HCT116 (cell line): Measurements from ENCODE around the gene NFKBIL1. TPM values are rescaled to one million over a fixed set of nuclear protein-coding genes. Genes with fewer than 3 reads are reported as not detected.
A peak's percentile ranks its signal among the peaks of the same experiment; 100 is the strongest.

Source experiments
- ATAC-seq: fragments of 200-7000 bp; cut with Tn5 transposase; 2 replicates; pipeline ENCODE4 v1.9.1; 2020; ENCODE audit warnings: mild to moderate bottlenecking, moderate library complexity
- BruUV-seq: library from RNA; stranded (reverse); fragments of 400-500 nt; replicated peaks from 2 replicates; lab custom pipeline; 2021; lab: Mats Ljungman, UMichigan
- CTCF ChIA-PET: fragments of 300-600 bp; sonication (Branson Sonifier 250); formaldehyde crosslinking; loops from one replicate; lab custom pipeline; 2021; ENCODE audit warnings: antibody characterized with exemption; lab: Charles Lee
- POLR2A ChIA-PET: fragments of 300-600, 350-600 bp; sonication (Branson Sonifier 250); formaldehyde crosslinking; loops from one replicate; lab custom pipeline; 2021; ENCODE audit warnings: antibody characterized with exemption; lab: Charles Lee
- RAD21 ChIA-PET, 2 experiments: fragments of 300-600 bp; sonication (Branson Sonifier 250); formaldehyde crosslinking; loops; one replicate each; lab custom pipeline; 2023; ENCODE audit warnings: low total read pairs in 2 of 2; ENCODE audit not compliant: uncharacterized antibody in 2 of 2, unreplicated experiment in 2 of 2, low non-redundant PET in 1 of 2; lab: Charles Lee
- DNase-seq: peaks from one replicate; pipeline ENCODE4 v3.0.0-alpha.2; 2010; ENCODE audit warnings: low read depth, low spot score
- H2AFZ ChIP-seq: fragments of 200-600 bp; shearing (Covaris generic), sonication (generic); 2 replicates; pipeline ENCODE4 v1.6.1; 2017; ENCODE audit warnings: low read depth, mixed run types, mixed read lengths, antibody characterized with exemption, low read length; ENCODE audit not compliant: poor library complexity, severe bottlenecking
- H3K27ac ChIP-seq: 2 replicates; pipeline ENCODE4 v1.5.1; 2012; ENCODE audit warnings: low read depth, low read length
- H3K27me3 ChIP-seq: fragments of 200-600 bp; sonication (generic); 2 replicates; pipeline ENCODE4 v1.6.1; 2016; ENCODE audit warnings: mixed run types, low read length, mixed read lengths; ENCODE audit not compliant: insufficient read depth
- H3K36me3 ChIP-seq, 2 experiments: fragments of 200-500 bp in 1 of 2; fragments of 200-600 bp in 1 of 2; sonication (Bioruptor generic) in 1 of 2; sonication (generic) in 1 of 2; 2 replicates each; pipeline versions ENCODE4 v1.5.1 to v1.6.1; 2014 to 2016; ENCODE audit warnings: low read length in 2 of 2, inconsistent platforms in 1 of 2, mixed read lengths in 1 of 2, mixed run types in 1 of 2; ENCODE audit not compliant: insufficient read depth in 2 of 2, control insufficient read depth in 1 of 2
- H3K4me1 ChIP-seq, 2 experiments: fragments of 200-600 bp in 1 of 2; sonication (generic) in 1 of 2; 2 replicates each; pipeline versions ENCODE4 v1.5.1 to v1.6.1; 2012 to 2017; ENCODE audit warnings: low read length in 2 of 2, inconsistent platforms in 1 of 2, mild to moderate bottlenecking in 1 of 2, mixed read lengths in 1 of 2, mixed run types in 1 of 2, moderate library complexity in 1 of 2; ENCODE audit not compliant: insufficient read depth in 2 of 2, control insufficient read depth in 1 of 2
- H3K4me2 ChIP-seq: fragments of 200-600 bp; sonication (generic); 2 replicates; pipeline ENCODE4 v1.6.1; 2017; ENCODE audit warnings: mixed run types, low read length, mixed read lengths
- H3K4me3 ChIP-seq, 2 experiments: fragments of 200-600 bp in 1 of 2; sonication (generic) in 1 of 2; replicated peaks in 1 of 2; 2 replicates each; pipeline ENCODE4 v1.5.1; 2011 to 2016; ENCODE audit warnings: low read length in 2 of 2, control low read depth in 1 of 2, low read depth in 1 of 2, mild to moderate bottlenecking in 1 of 2, mixed read lengths in 1 of 2, mixed run types in 1 of 2
- H3K79me2 ChIP-seq: fragments of 200-600 bp; sonication (generic); 2 replicates; pipeline ENCODE4 v1.6.1; 2017; ENCODE audit warnings: mild to moderate bottlenecking, mixed run types, low read length, moderate library complexity, mixed read lengths; ENCODE audit not compliant: insufficient read depth
- H3K9ac ChIP-seq: fragments of 200-600 bp; sonication (generic); 2 replicates; pipeline ENCODE4 v1.6.1; 2016; ENCODE audit warnings: low read length, mixed read lengths
- H3K9me2 ChIP-seq: fragments of 200-600 bp; sonication (generic), shearing (Covaris generic); 2 replicates; pipeline ENCODE4 v1.6.1; 2017; ENCODE audit warnings: mixed run types, mild to moderate bottlenecking, moderate library complexity; ENCODE audit not compliant: insufficient read depth
- H3K9me3 ChIP-seq, 2 experiments: fragments of 200-500 bp in 1 of 2; fragments of 200-600 bp in 1 of 2; sonication (Bioruptor generic) in 1 of 2; sonication (generic) in 1 of 2; 2 replicates each; pipeline ENCODE4 v1.6.1; 2014 to 2017; ENCODE audit warnings: low read length in 2 of 2, mixed read lengths in 2 of 2, inconsistent platforms in 1 of 2, low read depth in 1 of 2, mild to moderate bottlenecking in 1 of 2, mixed run types in 1 of 2, moderate library complexity in 1 of 2; ENCODE audit not compliant: control insufficient read depth in 1 of 2, insufficient read depth in 1 of 2
- H4K20me1 ChIP-seq: fragments of 200-600 bp; sonication (generic), shearing (Covaris generic); 2 replicates; pipeline ENCODE4 v1.6.1; 2017; ENCODE audit warnings: mixed run types, mild to moderate bottlenecking, moderate library complexity; ENCODE audit not compliant: insufficient read depth
- JUND ChIP-seq: IDR thresholded peaks from 2 replicates; pipeline ENCODE4 v1.6.1; 2012
- MAX ChIP-seq: IDR thresholded peaks from 2 replicates; pipeline ENCODE4 v1.6.1; 2012
- POLR2AphosphoS5 ChIP-seq: IDR thresholded peaks from 2 replicates; pipeline ENCODE4 v1.6.1; 2011; ENCODE audit warnings: mild to moderate bottlenecking, low read depth, low read length, moderate library complexity
- TCF7L2 ChIP-seq: IDR thresholded peaks from 2 replicates; pipeline ENCODE4 v1.7.0; 2011; ENCODE audit warnings: borderline replicate concordance, inconsistent platforms; ENCODE audit not compliant: insufficient read depth, insufficient read length; ENCODE audit errors: extremely low read depth
- intact Hi-C: fragments of 100-400 bp; cut with micrococcal nuclease; formaldehyde crosslinking; loops from 2 replicates; pipeline ENCODE4 v1.10.0; 2022
- total RNA-seq: library from RNA; stranded (reverse); gene quantifications from one replicate; pipeline ENCODE4 v1.2.1, GENCODE V29; 2021; ENCODE audit not compliant: unreplicated experiment

NFKBIL1 gene
- total RNA-seq, 1 experiment from 2014 or later: 26.6 TPM

- H3K79me2 ChIP-seq: peaks cover 54% of the 10 kb centered on the region
- POLR2A ChIA-PET: interaction anchor here (0.7 to 1.0 kb wide), 2 partner anchors 35 to 128 kb away, joined by 3 to 8 read pairs; partner anchors contain the start of genes C6orf47 and MICB
- TF ChIP-seq JUND (no peak), MAX (no peak), POLR2AphosphoS5 (0 out of 2 replicates have a peak, but pooled peaks have one; percentile 10), TCF7L2 (no peak)
- TF ChIP-seq, all 23 proteins: peak for 1
- Histone ChIP-seq H3K9me2 (no peaks in the 10 kb centered on the region), H3K36me3 (peaks cover 63 to 70% of the 10 kb centered on the region in 2 experiments), H3K27me3 (no peaks in the 10 kb centered on the region), H3K27ac (no peak overlapping the region), H3K4me2 (no peak overlapping the region), H2AFZ (no peak overlapping the region), H3K9me3 (no peaks in the 10 kb centered on the region), H3K9ac (no peak overlapping the region), H3K4me1 (no peaks in the 10 kb centered on the region), H3K4me3 (no peak overlapping the region), H4K20me1 (peaks cover 25% of the 10 kb centered on the region; the same call in 1 of the 2 replicates)
- CTCF ChIA-PET: no interaction called here
- BruUV-seq: no TSS peak
- ATAC-seq: no peak
- RAD21 ChIA-PET: no interaction called here
- intact Hi-C loops: no loop called here
- no peak for DNase-seq
Measured at GRCh38 chr6:31532644-31533454, 14.6 kb upstream of the NFKBIL1 start.

- POLR2A ChIA-PET: no interaction called here
- H3K9me3 ChIP-seq: no peaks in the 10 kb centered on the region
- peaks cover 60% of the 10 kb centered on the region for H3K79me2 ChIP-seq
- no peaks in the 10 kb centered on the region for H3K4me1 ChIP-seq
- CTCF ChIA-PET: no interaction called here
- DNase-seq (no peak), ATAC-seq (no peak)
- H4K20me1 ChIP-seq: peaks cover 23% of the 10 kb centered on the region; the same call in 1 of the 2 replicates
- no peaks in the 10 kb centered on the region for H3K9me2 ChIP-seq
- RAD21 ChIA-PET: no interaction called here
- peaks cover 68 to 75% of the 10 kb centered on the region in 2 experiments for H3K36me3 ChIP-seq
- no TSS peak for BruUV-seq
- intact Hi-C loops: no loop called here
- H3K9ac ChIP-seq: no peak overlapping the region
- H3K27me3 ChIP-seq: no peaks in the 10 kb centered on the region
- 0 out of 2 replicates have a peak, but pooled peaks have one; percentile 10 for TF ChIP-seq POLR2AphosphoS5
- TF ChIP-seq JUND: no peak
- TF ChIP-seq, all 23 proteins: peak for 1
- no peak overlapping the region for H3K4me3 ChIP-seq
- no peak overlapping the region for H3K27ac ChIP-seq
- no peak overlapping the region for H2AFZ ChIP-seq
- no peak overlapping the region for H3K4me2 ChIP-seq
Measured at GRCh38 chr6:31533455-31533841, 14.0 kb upstream of the NFKBIL1 start.
